Peyer's patch (tissue), 4 donors: Measurements from ENCODE around the gene TNFRSF19.

ENCODE experiments used
- POLR2A ChIP-seq, 2 donors: fragments of 450-650 bp; IDR thresholded peaks; one replicate each; pipeline ENCODE4 v1.5.1; 2017; ENCODE audit warnings: antibody characterized with exemption in 2 of 2, mild to moderate bottlenecking in 2 of 2, moderate library complexity in 2 of 2
- TF ChIP-seq, protein P1 (sequence below), 6 experiments: fragments of 450-650 bp in 4 of 6; fragments of 200-600 bp in 2 of 6; sonication (generic) in 1 of 6; IDR thresholded peaks; one replicate each; pipeline ENCODE4 v1.5.1; 2017 to 2019; ENCODE audit warnings: antibody characterized with exemption in 6 of 6, mild to moderate bottlenecking in 3 of 6, moderate library complexity in 1 of 6

DNA sequence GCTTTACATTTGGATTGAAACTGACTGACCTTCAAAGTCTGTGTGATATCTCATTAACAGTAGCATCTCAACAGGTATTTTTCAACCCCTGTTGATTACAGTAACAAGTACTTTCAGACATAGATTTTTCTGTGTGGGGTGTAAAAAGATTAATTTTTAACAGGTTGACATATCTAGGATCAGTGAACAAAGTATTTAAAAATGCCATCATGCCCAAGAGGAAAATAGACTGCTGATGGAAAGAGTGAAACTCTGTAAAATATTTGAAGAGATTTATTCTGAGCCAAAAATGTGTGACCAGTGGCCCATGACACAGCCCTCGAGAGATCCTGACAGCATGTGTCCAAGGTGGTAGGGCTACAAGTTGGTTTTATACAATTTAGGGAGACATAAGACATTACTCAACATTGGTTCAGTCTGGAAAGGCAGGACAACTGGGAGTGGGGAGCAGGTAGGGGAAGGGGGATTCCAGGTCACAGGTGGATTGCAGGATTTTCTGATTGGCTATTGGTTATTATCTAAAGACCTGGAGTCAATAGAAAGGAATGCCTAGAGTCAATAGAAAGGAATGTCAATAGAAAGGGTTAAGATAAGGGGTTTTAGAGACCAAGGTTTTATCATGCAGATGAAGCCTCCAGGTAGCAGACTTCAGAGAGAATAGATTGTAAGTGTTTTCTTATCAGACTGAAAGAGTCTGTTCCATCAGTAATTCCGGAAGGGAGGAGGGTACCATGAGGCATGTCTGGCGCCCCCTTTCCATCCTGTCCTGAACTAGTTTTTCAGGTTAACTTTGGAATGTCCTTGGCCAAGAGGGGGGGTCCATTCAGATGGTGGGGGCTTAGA, 29.1 kb downstream of the TNFRSF19 start:
- TF ChIP-seq, protein P1, sequence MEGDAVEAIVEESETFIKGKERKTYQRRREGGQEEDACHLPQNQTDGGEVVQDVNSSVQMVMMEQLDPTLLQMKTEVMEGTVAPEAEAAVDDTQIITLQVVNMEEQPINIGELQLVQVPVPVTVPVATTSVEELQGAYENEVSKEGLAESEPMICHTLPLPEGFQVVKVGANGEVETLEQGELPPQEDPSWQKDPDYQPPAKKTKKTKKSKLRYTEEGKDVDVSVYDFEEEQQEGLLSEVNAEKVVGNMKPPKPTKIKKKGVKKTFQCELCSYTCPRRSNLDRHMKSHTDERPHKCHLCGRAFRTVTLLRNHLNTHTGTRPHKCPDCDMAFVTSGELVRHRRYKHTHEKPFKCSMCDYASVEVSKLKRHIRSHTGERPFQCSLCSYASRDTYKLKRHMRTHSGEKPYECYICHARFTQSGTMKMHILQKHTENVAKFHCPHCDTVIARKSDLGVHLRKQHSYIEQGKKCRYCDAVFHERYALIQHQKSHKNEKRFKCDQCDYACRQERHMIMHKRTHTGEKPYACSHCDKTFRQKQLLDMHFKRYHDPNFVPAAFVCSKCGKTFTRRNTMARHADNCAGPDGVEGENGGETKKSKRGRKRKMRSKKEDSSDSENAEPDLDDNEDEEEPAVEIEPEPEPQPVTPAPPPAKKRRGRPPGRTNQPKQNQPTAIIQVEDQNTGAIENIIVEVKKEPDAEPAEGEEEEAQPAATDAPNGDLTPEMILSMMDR (IDR thresholded peaks at IDR 0.05) = no peak
- TF ChIP-seq POLR2A (IDR thresholded peaks at IDR 0.05) = no peak
